LNCAP (cell line): ENCODE data around the gene GSTCD.

Source experiments
- CTCF ChIP-seq: fragments of 450-650 bp; IDR thresholded peaks from 2 replicates; pipeline ENCODE4 v1.5.1; 2017; ENCODE audit warnings: mild to moderate bottlenecking

GSTCD gene

GRCh38 chr4:105805501-105806120 lies 97.0 kb downstream of the GSTCD start:
- no peak for TF ChIP-seq CTCF

DNA sequence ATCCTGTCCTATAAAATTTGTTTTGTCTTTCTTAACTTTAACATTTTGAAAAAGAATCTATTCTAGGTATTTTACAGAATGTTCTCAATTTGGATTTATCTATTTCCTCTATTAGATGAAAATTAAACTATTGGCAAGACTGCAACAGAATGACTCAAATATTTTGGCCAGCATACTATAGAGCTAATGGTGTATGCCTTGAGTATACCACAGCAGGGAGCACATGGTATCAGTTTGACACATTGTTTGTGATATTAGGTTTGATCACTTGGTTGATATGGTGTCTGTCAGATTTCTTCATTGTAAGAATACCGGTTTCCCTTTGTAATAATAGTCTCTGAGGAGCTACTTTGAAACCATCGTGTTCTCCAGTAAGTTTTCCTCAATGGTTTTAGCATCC lies 98.9 kb downstream of the GSTCD start:
- TF ChIP-seq CTCF = no peak

DNA sequence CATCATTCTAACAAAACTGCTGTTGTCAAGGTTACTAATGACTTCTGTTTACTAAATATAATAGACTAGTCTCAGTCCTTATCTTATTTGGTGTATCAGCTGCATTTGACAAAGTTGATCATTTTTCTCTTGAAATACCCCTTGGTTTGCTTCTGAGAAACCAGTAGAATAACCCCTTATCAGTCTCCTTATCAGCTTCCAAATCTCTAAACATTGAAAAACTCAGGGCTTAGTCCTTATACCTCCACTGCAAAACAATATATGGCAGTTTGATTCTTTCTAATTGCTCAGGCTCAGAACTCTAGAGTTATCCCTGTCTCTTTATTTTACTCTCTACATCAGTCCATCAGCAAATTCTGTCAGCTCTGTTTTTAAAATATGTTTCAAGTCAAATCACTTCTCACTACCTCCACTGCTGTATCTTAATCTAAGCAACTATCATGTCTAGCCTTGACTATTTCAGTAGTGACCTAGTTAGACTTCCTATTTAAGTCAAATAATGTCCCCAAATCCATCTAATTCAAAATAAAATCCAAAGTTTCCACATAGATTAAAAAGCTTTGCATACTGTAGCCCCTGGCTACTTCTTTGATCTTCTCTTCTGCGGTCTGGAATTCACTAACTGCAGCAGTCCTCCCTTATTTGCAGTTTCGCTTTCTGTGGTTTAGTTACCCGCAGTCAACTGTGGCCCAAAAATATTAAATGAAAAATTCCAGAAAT lies 99.6 kb downstream of the GSTCD start:
- no peak for TF ChIP-seq CTCF

GRCh38 chr4:105808750-105809041 lies 100.1 kb downstream of the GSTCD start:
- no peak for TF ChIP-seq CTCF

- TF ChIP-seq CTCF = no peak
Observed at GRCh38 chr4:105815701-105816100, 107.1 kb downstream of the GSTCD start.

GRCh38 chr4:105822061-105822460 lies 113.5 kb downstream of the GSTCD start:
- no peak for TF ChIP-seq CTCF

GRCh38 chr4:105828074-105828473 lies 119.5 kb downstream of the GSTCD start:
- TF ChIP-seq CTCF = no peak

GRCh38 chr4:105831189-105831588 lies 122.6 kb downstream of the GSTCD start:
- TF ChIP-seq CTCF = no peak
